Measurements from ENCODE around the gene TBC1D22A.

Gene TBC1D22A

GRCh38 chr22:47157093-47157420 lies 394.6 kb downstream of the TBC1D22A start:
- no peaks in the 10 kb centered on the region for H3K36me3 ChIP-seq
- TF ChIP-seq CTCF (IDR thresholded peaks at IDR 0.05): no peak
- intact Hi-C loops (cut with DNase I; ENCODE audit: low total_unique reads): no loop called here

GRCh38 chr22:47157486-47158270 lies 395.2 kb downstream of the TBC1D22A start:
- Histone ChIP-seq H3K27ac (no peak overlapping the region), H3K4me3 (no peak overlapping the region), H3K4me1 (peaks cover 0 to 16% (median 10%) of the 10 kb centered on the region in 4 donors), H3K36me3 (no peaks in the 10 kb centered on the region), H3K27me3 (no peaks in the 10 kb centered on the region), H3K9me3 (peaks cover 0 to 3% (median 0%) of the 10 kb centered on the region in 3 donors)
- TF ChIP-seq CTCF (IDR thresholded peaks at IDR 0.05): no peak
- DNase-seq: no peak
- intact Hi-C loops (cut with DNase I; ENCODE audit: low total_unique reads): no loop called here

More at GRCh38 chr22:47157093-47157420, 394.6 kb downstream of the TBC1D22A start:
- no peak for DNase-seq
- Histone ChIP-seq H3K4me3 (no peak overlapping the region), H3K27ac (no peak overlapping the region), H3K9me3 (peaks cover 0 to 4% (median 0%) of the 10 kb centered on the region in 3 donors), H3K27me3 (no peaks in the 10 kb centered on the region), H3K4me1 (peaks cover 0 to 16% (median 10%) of the 10 kb centered on the region in 4 donors)

GRCh38 chr22:47158457-47158856 lies 396.0 kb downstream of the TBC1D22A start:
- Histone ChIP-seq H3K27ac (no peak overlapping the region), H3K4me1 (peaks cover 0 to 16% (median 10%) of the 10 kb centered on the region in 4 donors), H3K9me3 (no peaks in the 10 kb centered on the region), H3K27me3 (no peaks in the 10 kb centered on the region), H3K36me3 (peaks cover 0 to under 1% (median 0%) of the 10 kb centered on the region in 3 donors), H3K4me3 (no peak overlapping the region)
- no peak for DNase-seq
- intact Hi-C loops (cut with DNase I; ENCODE audit: low total_unique reads): no loop called here
- TF ChIP-seq CTCF (IDR thresholded peaks at IDR 0.05): no peak

GRCh38 chr22:47159592-47159991 lies 397.1 kb downstream of the TBC1D22A start:
- H3K27ac ChIP-seq: no peak overlapping the region
- no peak overlapping the region for H3K4me3 ChIP-seq
- H3K27me3 ChIP-seq: no peaks in the 10 kb centered on the region
- peaks cover 0 to 8% (median 0%) of the 10 kb centered on the region in 3 donors for H3K36me3 ChIP-seq
- intact Hi-C loops (cut with DNase I; ENCODE audit: low total_unique reads): no loop called here
- no peaks in the 10 kb centered on the region for H3K9me3 ChIP-seq
- peaks cover 0 to 7% (median 2%) of the 10 kb centered on the region in 4 donors for H3K4me1 ChIP-seq
- DNase-seq: no peak
- TF ChIP-seq CTCF (IDR thresholded peaks at IDR 0.05): no peak

GRCh38 chr22:47160141-47160541 lies 397.7 kb downstream of the TBC1D22A start:
- DNase-seq: no peak
- Histone ChIP-seq H3K4me3 (no peak overlapping the region), H3K36me3 (peaks cover 0 to 8% (median 0%) of the 10 kb centered on the region in 3 donors), H3K27ac (no peak overlapping the region), H3K4me1 (peaks cover 0 to 3% (median under 1%) of the 10 kb centered on the region in 4 donors), H3K9me3 (no peaks in the 10 kb centered on the region), H3K27me3 (no peaks in the 10 kb centered on the region)
- no peak for TF ChIP-seq CTCF (IDR thresholded peaks at IDR 0.05)
- intact Hi-C loops (cut with DNase I; ENCODE audit: low total_unique reads): no loop called here
